Measurements from ENCODE around the gene AMIGO1. TPM values are rescaled to one million over a fixed set of nuclear protein-coding genes. Genes with fewer than 3 reads are reported as not detected.
A peak's percentile ranks its signal among the peaks of the same experiment; 100 is the strongest.

Gene AMIGO1
- total and polyA plus RNA-seq, 2 of the 8 experiments (the other 6 are each of a cell fraction or from before 2014, with no cell fraction given): 1.5 to 2.7 TPM

GRCh38 chr1:109529881-109530456 is 20.4 kb upstream of the AMIGO1 start:
- Histone ChIP-seq H3K18ac (ENCODE audit: extremely low read depth, low read length) (peak overlapping the region; percentile 55; the same call in 1 of the 2 replicates), H3K23me2 (ENCODE audit: low read depth, low read length) (no peaks in the 10 kb centered on the region; the same call in 1 of the 2 replicates), H3K79me1 (ENCODE audit: low read depth, low read length) (no peaks in the 10 kb centered on the region), H3K36me3 (ENCODE audit: control insufficient read depth in 2 of 4, insufficient read depth in 4 of 4, low read length in 3 of 4) (no peaks in the 10 kb centered on the region), H3K9me3 (ENCODE audit: insufficient read depth in 2 of 2, low read depth in 1 of 2, low read length in 1 of 2) (no peaks in the 10 kb centered on the region), H2BK5ac (ENCODE audit: low read depth, low read length) (no peak overlapping the region), H3K56ac (replicated peaks; ENCODE audit: insufficient read length, low read depth, low read length) (no peak overlapping the region), H4K20me1 (replicated peaks in 1 of 2; ENCODE audit: control insufficient read depth in 1 of 2, insufficient read depth in 2 of 2, low read length in 2 of 2) (no peaks in the 10 kb centered on the region), H2BK12ac (ENCODE audit: low read depth, low read length) (no peak overlapping the region), H3K4me3 (ENCODE audit: extremely low read depth in 1 of 4, insufficient read depth in 2 of 4, low read depth in 3 of 4, low read length in 4 of 4) (no peak overlapping the region), H4K91ac (replicated peaks; ENCODE audit: insufficient read length, low read length) (no peak overlapping the region), H3K14ac (ENCODE audit: insufficient read length) (no peak overlapping the region), H3K4ac (replicated peaks; ENCODE audit: insufficient read length, low read depth, low read length) (no peak overlapping the region), H2AK5ac (ENCODE audit: low read depth, low read length) (no peak overlapping the region), H2AFZ (ENCODE audit: low read length) (peak overlapping the region; percentile 76), H2BK15ac (ENCODE audit: low read length) (peak overlapping the region; percentile 19; the same call in 1 of the 2 replicates), H2BK120ac (replicated peaks; ENCODE audit: low read depth, low read length) (no peak overlapping the region), H3K9ac (replicated peaks in 1 of 4; ENCODE audit: extremely low read depth in 1 of 4, low read depth in 3 of 4, low read length in 3 of 4) (no peak overlapping the region; a peak in 1 of 7 replicates), H3K79me2 (ENCODE audit: control insufficient read depth in 1 of 2, insufficient read depth in 2 of 2, low read length in 2 of 2) (no peaks in the 10 kb centered on the region), H3K4me1 (replicated peaks in 1 of 4; ENCODE audit: control insufficient read depth in 3 of 4, insufficient read depth in 4 of 4, low read length in 3 of 4) (peaks cover 0 to 3% (median 1%) of the 10 kb centered on the region in 4 experiments; a peak in 4 of 7 replicates), H2BK20ac (ENCODE audit: low read length) (no peak overlapping the region), H4K8ac (ENCODE audit: extremely low read depth, insufficient read depth, low read length) (no peak overlapping the region), H3K27me3 (replicated peaks in 1 of 4; ENCODE audit: control insufficient read depth in 3 of 4, extremely low read depth in 1 of 4, insufficient read depth in 3 of 4, low read length in 3 of 4) (no peaks in the 10 kb centered on the region), H3K27ac (ENCODE audit: low read depth, low read length) (no peak overlapping the region), H3K4me2 (ENCODE audit: insufficient read depth in 1 of 2, low read depth in 2 of 2, low read length in 2 of 2) (no peak overlapping the region), H3K23ac (ENCODE audit: insufficient read length) (no peak overlapping the region), H4K5ac (ENCODE audit: insufficient read length, low read depth, low read length) (no peak overlapping the region)
- WGBS, 2 experiments (ENCODE audit: extremely low coverage in 1 of 2, insufficient coverage in 1 of 2, insufficient read length in 1 of 2, insufficient replicate concordance in 2 of 2, low coverage in 1 of 2, low lambda C conversion rate in 2 of 2, missing lambda C conversion rate in 1 of 2): 84% methylated on average over 8 of the region's 8 CpGs; no CpG with 5 or more reads in 1 of the 2 experiments
- TF ChIP-seq TEAD4 (IDR thresholded peaks at IDR 0.05; ENCODE audit: low read depth, low read length) (no peak), KDM1A (IDR thresholded peaks at IDR 0.05; ENCODE audit: borderline replicate concordance, low read length) (no peak), SIN3A (conservative IDR thresholded peaks at IDR 0.05 in 1 of 2, IDR thresholded peaks at IDR 0.05 in 1 of 2; ENCODE audit: low read depth in 1 of 2, low read length in 2 of 2) (no peak), TCF12 (IDR thresholded peaks at IDR 0.05; ENCODE audit: low read depth, low read length) (no peak), BCL11A (IDR thresholded peaks at IDR 0.05; ENCODE audit: low read depth in 2 of 2, low read length in 2 of 2) (no peak), SP4 (IDR thresholded peaks at IDR 0.05; ENCODE audit: low read length) (no peak), GTF2F1 (IDR thresholded peaks at IDR 0.05; ENCODE audit: borderline replicate concordance, low read depth, low read length) (no peak), KDM5A (IDR thresholded peaks at IDR 0.05; ENCODE audit: low read length) (no peak)
- FAIRE-seq (no peak), DNase-seq (ENCODE audit: low read depth in 1 of 2, low spot score in 2 of 2) (no peak)
- ChIA-PET CTCF (ENCODE audit: partially characterized antibody) (interaction anchor here (0.7 to 26.3 kb wide), 14 partner anchors 8 to 558 kb away, joined by 3 to 1755 read pairs (median 4); partner anchors contain the start of genes AHCYL1, AMIGO1, ATXN7L2 and CYB561D1), POLR2A (ENCODE audit: partially characterized antibody) (interaction anchor here (0.8 to 2.6 kb wide), 9 partner anchors 12 to 104 kb away, joined by 3 to 9 read pairs (median 6); partner anchors contain the start of genes AMIGO1, CYB561D1, GNAI3 and PSMA5)
